ENCODE data around the gene CCDC120.
A peak's percentile ranks its signal among the peaks of the same experiment; 100 is the strongest.

The CCDC120 gene, protein sequence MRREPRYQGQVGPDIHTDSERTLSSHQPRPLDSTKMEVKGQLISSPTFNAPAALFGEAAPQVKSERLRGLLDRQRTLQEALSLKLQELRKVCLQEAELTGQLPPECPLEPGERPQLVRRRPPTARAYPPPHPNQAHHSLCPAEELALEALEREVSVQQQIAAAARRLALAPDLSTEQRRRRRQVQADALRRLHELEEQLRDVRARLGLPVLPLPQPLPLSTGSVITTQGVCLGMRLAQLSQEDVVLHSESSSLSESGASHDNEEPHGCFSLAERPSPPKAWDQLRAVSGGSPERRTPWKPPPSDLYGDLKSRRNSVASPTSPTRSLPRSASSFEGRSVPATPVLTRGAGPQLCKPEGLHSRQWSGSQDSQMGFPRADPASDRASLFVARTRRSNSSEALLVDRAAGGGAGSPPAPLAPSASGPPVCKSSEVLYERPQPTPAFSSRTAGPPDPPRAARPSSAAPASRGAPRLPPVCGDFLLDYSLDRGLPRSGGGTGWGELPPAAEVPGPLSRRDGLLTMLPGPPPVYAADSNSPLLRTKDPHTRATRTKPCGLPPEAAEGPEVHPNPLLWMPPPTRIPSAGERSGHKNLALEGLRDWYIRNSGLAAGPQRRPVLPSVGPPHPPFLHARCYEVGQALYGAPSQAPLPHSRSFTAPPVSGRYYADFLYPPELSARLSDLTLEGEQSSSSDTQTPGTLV

DNA sequence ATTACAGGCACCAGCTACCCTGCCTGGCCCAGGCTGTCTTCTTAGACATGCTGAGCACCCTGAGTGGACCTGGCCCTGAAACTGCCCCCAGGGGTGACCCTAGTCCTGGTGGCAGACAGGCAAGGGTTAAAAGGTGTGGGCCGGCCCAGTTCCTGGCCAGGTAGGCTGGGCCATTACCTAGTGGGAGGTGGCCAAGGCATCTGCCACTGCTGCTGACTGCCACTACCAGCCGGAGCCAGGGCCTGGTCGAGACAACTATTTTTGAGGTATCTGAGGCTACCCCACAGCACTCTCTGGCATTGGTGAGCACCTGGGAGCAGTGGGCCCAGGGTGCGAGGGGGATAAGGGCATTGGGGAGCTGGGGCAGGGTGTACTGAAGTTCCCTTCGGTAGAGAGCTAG, at the start of gene CCDC120:
TSS of gene CCDC120 (plus strand) at position 206 of the 400 bp plus-strand sequence. CDS start 3,043 bp downstream, outside the sequence.
- peak; percentile 57 for DNase-seq (ENCODE audit: low spot score)

DNA sequence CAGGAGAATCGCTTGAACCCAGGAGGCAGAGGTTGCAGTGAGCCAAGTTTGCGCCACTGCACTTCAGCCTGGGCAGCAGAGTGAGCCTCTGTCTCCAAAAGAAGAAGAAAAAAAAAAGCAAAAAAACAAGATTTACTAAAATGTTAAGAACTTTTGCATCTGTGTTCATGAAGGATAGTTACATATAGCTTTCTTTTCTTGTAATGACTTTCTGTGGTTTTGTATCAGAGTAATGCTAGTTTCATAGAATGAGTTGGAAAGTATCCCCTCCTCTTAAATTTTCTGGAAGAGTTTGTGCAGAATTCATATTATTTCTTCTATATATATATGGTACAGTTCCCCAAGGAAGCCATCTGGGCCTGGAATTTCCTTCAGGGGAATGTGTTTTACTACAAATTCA, 39.7 kb upstream of the CCDC120 start:
- DNase-seq (ENCODE audit: low spot score) = no peak

DNA sequence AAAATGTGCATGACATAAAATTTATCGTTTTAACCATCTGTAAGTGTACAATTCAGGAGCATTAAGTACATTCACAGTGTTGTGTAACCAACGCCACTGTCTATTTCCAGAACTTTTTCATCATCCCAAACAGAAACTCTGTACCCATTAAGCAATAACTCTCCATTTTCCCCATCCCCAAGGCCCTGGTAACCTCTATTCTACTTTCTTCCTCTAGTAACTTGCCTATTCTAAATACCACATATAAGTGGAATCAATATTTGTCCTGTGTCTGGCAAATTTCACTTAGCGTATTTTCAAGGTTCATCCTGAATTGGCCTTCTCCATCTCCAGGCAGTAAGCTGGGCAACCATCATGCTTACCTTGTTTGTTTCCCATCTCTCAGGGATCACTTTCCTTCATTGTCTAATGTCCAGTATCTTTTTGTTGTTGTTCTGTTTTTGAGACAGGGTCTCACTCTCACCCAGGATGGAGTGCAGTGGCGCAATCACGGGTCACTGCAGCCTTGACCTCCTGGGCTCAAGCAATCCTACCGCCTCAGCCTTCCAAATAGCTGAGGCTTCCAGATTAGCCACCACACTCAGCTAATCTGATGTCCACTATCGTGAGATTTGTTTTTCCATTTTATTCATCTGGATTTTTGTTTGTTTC, 39.1 kb upstream of the CCDC120 start:
- no peak for DNase-seq (ENCODE audit: low spot score)

DNA sequence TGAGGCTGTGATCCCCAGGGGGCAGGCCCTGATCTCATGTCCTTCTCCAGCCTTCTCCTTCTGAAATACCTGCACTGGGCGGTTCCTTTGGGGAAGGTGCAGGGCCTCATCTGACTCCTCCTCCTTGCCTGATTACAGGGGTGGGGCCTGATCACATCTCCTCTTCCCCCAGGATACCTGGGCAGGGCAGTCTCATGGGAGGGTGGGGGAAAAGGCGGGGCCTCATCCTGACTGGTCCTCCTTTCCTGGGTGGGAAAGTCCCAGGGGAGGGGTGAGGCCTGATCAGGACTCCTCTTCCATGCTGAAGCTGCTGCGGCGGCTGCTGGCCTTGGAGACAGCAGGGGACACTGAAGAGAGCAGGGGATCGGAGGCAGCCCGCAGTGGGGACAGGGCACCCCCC, 28.9 kb upstream of the CCDC120 start:
- DNase-seq (ENCODE audit: low spot score) = peak; percentile 59

DNA sequence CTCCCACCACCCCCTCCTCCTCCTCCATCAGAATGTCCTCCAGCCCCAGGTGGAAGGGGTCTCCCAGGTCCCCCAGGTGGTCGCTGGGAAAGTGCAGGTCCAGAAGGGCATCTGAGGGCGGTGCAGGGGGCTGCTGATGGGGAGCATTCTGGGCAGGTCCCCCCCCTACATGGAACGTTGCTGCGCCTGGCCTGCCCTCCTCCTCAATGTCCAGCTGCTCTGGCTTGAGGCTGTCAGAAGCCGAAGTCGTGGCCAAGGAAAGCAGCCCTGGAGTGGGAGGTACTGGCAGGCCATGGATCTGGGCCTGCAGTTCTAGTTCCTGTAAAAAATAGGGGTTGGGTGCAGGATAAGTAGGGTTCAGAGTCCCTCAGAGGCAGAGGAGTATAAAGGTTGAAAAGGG, 28.5 kb upstream of the CCDC120 start:
- DNase-seq (ENCODE audit: low spot score) = no peak

DNA sequence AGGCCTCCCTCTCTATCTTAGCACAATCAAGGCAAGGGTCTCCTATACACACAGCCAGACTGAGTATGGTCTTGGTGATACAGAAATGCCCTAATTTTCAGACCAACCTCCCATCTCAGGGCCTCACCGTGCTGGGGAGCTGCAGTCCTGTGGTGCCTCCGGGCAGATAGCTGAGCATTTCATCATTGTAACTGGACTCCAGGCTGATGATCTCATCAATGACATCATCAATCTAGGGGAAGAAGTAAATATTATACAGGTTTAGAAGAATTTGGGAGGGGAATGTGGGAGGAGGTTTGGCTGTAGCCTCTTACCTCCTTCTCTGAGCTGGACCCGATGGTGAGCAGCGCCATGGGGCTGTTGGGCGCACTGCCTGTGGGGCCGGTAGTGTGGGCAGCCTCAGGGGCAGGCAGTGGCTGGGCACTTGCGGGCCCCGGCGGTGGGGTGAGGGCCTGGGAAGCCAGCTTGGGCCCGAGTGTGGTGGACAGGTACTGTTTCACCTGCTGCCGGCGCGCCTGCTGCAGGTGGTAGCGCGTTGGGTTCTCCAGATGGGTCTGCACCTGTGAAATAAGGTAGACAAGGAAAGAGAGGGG, 20.8 kb upstream of the CCDC120 start:
- peak; percentile 16 for DNase-seq (ENCODE audit: low spot score)

DNA sequence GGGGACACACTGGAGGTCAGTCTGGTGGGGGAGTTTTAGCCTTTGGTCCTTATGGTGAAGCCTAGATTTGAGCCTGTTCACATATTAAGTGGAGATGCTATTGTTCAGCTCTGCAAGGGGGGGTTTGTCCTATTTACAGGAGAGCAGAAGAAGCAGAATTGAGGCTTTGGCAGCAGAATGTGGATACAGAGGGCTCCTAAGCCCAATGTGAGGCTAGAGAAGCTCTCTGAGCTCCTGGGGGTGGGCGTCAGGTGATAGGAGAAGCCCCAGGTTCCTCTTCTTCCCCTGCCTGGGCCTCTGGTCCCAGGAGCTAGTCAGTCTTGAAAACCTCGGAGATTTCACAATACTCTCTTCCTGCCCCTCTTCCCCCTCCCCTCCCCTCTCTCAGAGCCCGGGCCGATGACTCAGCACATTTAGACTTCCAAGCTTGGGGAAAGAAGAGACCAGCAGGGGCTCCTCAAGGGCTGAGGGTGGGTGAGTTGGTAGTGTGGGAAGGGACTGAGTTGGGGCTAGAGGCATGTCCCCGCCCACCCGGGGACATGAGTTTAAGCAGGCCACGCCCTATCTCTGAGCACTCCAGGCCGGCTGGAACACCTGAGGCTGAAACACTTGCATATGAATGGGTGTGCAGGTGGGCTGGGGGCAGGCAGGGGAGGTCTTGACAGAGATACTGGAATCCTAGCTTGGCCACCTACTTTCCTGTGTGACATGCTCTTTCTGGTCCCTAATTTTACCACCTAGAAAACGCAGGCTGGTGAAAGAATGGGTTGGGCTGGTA, 19.0 kb upstream of the CCDC120 start:
- peak; percentile 92 for DNase-seq (ENCODE audit: low spot score)

DNA sequence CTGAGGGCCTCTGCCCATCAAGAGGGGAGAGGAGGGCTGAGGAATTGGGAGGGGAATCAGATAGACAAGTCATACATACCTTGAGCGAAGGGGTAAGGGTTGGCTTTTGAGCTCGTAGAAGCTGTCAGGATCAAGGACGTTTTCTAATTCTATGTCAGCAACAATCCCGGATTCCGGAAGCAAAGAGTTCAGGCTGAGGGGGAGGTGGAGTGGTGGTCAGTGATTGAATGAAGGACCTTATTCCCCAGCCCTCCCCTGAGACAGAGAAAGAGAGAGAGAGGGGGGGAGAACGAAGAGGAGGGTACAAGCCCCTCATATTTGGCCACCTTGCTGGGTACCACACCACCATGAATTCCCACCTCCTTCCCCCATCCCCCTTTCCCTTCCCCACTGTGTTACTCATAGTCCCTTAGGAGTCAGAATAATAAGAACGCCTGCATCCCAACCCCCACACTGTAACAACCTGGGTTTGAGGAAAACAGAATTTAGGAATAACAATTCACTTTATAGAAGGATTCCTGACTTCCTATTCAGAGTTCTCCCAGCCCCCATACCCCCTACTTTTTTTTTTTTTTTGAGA, 18.3 kb upstream of the CCDC120 start:
- peak; percentile 28 for DNase-seq (ENCODE audit: low spot score)

DNA sequence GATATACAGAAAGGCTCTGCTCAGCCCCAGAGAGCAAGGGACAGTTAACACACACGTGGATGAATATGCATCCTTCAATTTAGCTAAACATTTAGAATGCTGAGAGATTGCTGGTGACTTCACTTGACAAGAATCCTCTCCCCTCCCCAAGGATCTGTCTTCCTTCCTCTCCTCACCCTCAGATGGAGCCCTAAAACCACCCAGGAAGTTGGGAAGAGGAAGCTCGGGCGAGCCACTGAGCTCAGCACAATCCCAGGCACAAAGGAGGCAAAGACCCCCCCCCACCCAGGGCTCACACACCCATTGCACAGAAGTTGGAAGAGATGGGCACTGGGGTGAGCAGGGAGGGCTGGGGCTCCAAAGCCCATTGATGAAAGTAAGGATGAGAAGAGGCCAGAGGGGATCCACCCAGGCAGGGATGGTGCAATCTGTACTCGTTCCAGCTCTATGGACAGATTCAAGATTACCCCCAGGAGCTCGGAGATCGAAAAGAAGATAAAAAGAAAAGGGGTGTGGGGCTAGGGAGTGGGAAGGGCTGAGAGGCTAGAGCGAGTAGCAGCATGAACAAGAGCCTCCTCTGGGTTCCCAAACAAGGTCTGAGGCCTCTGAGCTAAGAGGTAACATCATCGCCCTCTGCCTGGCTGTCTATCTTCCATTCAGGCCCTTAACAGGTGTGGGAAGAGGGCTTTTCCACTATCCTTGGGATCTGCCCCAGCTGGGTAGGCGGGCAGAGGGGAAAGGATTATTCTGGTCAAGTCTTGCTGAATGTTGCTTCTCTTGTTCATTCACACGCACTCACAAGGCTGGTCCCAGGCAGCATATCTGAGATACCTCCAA, 16.8 kb upstream of the CCDC120 start:
- peak; percentile 82 for DNase-seq (ENCODE audit: low spot score)

DNA sequence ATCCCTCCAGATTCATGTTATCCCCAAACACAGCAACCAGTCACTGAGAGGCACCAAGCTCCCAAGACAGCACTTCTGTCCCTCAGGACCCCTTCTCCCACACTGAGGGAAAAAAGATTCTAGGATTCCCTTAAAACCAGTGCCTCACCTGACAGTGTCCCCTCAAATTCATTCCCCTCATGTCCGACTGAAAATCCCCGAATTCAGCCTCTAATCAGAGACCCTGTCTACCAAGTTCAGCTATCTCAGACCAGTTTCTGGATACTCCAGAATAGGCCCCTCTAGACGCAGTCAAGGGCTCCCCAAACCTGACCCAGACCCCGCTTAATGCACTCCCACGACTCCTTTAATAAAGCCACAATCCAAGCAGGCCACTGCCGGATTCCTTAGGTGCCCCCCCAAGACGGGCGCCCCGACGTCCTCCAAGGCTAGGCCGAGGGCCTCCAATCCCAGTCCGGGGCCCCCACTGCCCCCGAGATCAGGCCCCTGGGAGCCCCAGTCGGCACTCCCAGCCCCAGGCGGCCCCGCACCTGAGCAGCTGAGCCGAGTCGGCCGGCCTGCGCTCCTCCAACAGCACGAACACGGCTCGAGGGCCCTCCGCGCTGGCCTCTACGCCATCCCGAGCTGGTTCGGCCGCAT, 16.1 kb upstream of the CCDC120 start:
- no peak for DNase-seq (ENCODE audit: low spot score)

DNA sequence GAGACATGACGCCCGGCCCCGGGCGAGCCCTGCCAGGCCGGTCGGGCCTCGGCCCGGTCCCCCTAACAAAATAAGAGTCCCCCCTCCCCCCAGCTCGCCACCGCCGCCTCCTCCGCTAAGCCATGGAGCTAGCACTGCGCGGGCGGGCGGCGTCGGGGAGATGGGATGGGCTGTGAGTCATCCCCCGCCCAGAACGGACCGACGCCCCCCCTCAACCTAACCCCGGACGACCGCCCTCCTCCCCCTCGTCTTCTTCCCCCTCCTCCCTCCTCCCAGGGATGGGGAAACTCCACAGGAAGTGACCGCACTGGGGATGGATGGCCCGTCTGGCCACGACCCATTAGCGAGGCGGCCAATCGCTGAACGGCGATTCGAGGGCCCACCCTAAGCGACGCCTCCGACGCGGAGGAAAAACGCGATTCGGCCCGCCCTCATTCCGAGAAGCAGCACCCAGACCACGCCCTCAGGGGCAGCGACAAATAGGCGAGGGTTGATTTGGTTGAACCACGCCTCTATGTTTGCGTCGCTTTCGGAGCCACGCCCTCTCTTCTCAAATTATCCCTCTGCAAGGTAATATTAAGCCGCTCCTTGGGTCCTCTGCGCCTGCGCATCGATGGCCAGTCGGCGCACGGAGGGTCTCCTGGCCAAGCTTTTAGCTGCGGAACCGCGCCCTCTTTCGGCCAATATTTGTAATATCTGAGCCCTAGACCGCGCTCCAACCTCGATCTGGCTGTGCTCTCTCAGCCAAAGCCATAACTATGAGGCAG, 15.4 kb upstream of the CCDC120 start, which contains the start of gene TFE3:
TSS of gene TFE3 (minus strand) at position 138 of the 767 bp plus-strand sequence. CDS start at position 7, 131 bp downstream.
- DNase-seq (ENCODE audit: low spot score) = peak; percentile 98

DNA sequence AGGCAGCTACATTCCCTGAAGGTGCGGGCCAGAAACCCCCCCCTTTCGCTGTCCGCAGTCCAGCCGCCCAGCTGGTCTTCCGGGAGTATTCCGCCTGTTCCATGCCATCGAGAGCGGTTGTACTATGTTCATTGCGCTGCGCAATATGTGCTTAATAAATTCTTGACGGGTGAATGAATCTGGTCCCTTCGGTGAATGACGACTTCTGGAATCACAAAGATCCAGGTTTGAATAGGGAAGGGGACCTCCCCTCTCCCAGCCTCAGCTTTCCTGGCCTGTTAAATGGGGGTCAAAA, 14.9 kb upstream of the CCDC120 start:
- no peak for DNase-seq (ENCODE audit: low spot score)

DNA sequence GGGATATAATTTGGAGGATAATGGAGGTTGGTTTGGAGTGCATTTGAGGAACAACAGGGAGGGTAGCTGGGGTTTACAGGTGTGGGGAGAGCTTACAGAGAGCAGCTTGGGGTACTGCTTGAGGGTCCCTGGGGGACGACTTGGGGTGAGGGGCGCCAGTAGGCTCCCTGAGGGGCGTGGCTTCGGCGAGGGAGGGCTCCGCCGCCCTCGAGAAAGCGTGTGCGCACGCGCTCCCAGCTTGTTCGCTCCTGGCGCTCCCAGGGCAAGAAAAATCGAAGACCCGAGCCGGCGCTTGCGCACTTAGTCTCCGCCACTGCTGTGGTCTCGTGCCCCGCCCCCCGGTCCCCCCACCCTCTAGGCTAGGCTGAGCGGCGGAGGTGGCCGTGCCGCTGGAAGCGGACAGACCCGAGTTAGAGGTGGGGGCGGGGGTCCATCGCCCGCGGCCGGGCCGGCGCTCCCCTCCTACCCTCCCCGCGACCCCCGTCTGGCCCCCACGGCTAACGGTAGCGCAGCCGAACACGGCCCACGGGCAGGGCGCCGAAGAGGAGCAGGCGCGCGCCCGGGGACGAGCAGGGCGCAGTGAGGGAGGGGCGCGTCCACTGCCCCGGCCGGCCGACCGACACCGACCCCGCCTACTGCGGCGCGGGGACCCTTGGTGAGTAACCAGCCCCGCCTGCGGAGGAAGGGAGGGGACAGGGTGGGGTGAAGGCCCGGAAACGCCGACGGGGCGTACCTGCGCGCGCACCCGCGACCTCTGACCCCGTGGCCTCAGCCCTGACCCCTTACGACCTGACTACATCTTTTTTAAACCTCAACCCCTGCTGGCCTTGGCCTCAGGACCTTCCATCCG, 5.4 kb upstream of the CCDC120 start:
- peak; percentile 49 for DNase-seq (ENCODE audit: low spot score)

DNA sequence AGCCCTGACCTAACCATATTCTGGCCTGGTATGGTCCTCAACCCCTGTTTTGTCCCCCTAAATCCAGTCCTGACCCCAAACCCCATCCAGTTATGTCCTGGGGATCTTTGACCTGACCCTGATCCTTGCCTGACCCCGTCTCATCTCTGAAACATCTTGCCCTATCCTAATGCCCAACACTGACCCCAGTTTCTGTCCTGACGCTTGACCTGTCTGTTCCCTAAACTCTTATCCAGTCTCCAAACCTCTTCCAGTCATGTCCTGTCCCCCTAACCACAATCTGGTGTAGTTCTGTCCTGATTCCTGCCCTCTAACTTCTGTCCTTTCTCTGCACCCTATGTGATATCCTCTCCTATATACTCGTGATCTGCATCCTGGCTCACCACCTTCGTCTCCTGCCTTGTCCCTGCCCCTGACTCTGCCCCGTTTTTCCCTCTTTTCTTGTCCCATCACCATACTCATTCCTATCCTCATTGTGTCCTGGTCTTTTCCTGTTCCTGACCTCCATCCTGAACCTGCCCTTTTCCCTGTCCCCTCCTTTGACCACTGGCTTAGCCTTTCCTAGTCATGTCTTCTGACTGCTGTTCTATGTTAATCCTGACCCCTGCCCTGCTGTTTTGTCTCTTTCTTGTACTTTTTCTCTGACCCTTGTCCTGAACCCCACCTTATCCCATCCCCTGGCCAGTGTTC, 4.6 kb upstream of the CCDC120 start:
- DNase-seq (ENCODE audit: low spot score) = no peak

DNA sequence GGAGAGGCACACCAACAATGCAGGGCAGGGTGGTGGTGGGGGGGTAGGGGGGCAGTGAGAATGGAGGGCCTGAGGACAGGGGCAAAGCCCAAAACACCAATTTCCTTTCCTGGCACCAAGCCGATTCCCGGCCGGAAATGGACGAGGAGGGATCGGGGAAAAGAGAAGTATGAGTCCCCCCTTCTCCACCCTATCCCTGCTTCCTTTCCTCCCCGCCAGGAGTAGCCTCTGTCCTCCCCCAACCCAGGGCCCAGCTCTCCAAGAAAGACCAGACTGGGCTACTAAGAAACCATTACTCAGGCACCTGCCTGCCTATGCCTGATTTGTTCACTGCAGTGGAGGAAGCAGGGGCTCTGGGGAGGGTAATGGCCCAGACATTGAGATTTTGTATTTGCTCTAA, 402 bp downstream of the CCDC120 start:
- DNase-seq (ENCODE audit: low spot score) = peak; percentile 36

DNA sequence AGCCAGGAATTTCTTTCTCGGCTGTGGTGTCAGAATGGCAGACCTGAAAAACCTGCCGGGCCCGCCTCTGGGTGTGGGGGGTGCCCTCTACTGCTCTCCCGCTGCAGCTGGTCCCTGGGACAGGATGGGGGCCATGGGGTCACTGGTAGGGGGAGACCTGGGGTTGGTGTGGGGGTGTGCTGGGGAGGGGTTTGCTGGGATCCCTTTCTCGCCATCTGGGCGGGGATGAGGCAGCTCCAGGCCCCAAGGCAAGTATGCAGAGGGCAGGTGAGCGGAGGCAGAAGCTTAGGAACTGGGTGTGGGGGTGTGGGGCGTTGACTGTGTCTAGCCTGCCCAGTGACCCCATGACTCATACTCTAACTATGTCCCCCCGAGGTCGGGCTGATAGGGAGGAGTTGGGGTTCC, 884 bp downstream of the CCDC120 start:
- DNase-seq (ENCODE audit: low spot score) = peak; percentile 39

DNA sequence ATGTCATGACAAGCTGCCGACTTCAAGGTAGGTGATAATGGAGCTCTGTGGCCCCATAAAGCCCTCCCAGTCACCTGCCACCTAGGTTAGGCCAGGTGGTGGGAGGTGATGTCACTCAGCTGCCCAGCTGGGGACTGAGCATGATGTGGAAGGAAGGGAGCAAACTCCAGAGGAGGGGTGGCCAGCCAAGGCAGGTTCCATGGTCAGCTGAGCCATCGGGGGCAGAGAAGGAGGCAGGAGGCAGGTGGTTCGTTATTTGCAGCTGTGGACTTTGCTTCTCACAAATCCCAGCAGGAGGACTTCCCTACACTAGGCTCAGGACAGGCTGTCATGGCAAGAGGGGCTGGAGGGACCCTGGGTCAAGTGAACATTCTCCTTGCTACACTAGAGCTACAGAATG, 2.1 kb downstream of the CCDC120 start:
- no peak for DNase-seq (ENCODE audit: low spot score)

DNA sequence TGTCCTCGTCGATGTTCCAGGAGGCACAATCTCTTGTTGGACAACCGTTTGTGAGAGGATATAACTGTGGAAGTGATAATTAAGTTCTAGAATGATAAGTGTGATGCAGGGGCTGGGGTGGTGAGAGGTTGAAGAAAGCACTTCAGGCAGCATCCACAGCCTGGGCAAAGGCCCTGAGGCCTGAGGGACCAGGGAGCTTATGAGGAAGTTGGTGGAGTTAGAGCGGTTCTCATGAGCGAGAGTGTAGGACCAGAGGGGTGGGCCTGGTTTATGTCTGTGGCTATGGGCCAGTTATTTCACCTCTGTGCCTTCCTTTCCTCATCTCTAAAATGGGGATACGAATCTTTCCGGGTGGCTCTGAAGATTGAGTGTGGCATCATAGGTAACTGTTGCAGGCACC, 2.7 kb downstream of the CCDC120 start:
- DNase-seq (ENCODE audit: low spot score) = no peak
